GM12875 (cell line): ENCODE results near the gene IPPK.
"Not testable (repeated sequence)": the region's sequence is repeated elsewhere in the genome, so short reads cannot be mapped to it uniquely, and the experiment has no call there.

ENCODE experiments used
- H3K4me3 ChIP-seq: one replicate; pipeline ENCODE4 v1.5.1; 2011; ENCODE audit warnings: low read depth, low read length, control low read depth
- TF ChIP-seq, protein P1 (sequence below): IDR thresholded peaks from 2 replicates; pipeline ENCODE4 v1.5.1; 2011; ENCODE audit warnings: low read depth, mild to moderate bottlenecking, control low read depth, inconsistent platforms, low read length, moderate library complexity, borderline replicate concordance; ENCODE audit not compliant: insufficient read depth

The IPPK gene

DNA sequence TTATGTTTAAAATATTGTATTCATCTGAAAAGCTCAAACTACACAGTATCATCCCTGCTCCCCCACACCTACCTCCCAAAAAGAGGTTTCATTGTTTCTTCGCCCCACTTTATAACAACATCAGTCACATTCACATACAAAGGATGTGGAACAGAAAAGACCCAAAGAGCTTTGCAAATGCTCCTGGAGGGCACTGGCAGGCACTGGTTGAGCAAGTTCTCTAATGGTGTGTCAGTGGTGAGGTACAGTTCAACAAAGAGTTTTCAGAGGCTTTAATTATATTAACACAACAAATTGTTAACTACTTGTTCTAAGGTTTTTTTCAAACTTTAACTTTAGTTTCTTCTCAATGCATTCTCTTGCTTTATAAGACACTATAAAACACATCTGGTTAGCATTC lies 80.0 kb downstream of the IPPK start:
- TF ChIP-seq, protein P1, sequence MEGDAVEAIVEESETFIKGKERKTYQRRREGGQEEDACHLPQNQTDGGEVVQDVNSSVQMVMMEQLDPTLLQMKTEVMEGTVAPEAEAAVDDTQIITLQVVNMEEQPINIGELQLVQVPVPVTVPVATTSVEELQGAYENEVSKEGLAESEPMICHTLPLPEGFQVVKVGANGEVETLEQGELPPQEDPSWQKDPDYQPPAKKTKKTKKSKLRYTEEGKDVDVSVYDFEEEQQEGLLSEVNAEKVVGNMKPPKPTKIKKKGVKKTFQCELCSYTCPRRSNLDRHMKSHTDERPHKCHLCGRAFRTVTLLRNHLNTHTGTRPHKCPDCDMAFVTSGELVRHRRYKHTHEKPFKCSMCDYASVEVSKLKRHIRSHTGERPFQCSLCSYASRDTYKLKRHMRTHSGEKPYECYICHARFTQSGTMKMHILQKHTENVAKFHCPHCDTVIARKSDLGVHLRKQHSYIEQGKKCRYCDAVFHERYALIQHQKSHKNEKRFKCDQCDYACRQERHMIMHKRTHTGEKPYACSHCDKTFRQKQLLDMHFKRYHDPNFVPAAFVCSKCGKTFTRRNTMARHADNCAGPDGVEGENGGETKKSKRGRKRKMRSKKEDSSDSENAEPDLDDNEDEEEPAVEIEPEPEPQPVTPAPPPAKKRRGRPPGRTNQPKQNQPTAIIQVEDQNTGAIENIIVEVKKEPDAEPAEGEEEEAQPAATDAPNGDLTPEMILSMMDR: no peak
- no peak overlapping the region for H3K4me3 ChIP-seq

DNA sequence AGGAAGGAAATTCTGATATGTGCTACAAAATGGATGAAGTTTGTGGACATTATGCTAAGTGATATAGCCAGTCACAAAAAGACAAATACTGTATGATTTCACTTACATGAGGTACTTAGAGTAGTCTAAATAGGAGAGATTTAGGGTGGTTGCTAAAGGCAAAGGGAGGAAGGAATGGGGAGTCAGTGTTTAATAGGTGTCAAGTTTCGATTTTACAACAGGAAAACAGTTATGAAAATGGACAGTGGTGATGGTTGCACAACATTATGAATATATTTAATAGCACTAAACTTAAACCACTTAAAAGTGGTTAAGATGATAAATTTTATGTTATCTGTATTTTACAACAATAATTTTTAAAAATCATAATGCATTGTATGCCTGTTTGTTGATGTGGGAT lies 93.8 kb downstream of the IPPK start:
- H3K4me3 ChIP-seq: no peak overlapping the region
- TF ChIP-seq, protein P1: no peak

DNA sequence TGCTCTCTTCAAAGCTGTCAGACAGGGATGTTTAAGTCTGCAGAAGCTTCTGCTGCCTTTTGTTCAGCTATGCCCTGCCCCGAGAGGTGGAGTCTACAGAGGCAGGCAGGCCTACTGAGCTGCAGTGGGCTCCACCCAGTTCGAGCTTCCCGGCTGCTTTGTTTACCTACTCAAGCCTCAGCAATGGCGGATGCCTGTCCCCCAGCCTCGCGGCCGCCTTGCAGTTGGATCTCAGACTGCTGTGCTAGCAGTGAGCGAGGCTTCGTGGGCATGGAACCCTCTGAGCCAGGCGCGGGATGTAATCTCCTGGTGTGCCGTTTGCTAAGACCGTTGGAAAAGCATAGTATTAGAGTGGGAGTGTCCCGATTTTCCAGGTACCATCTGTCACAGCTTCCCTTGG lies 96.3 kb downstream of the IPPK start:
- H3K4me3 ChIP-seq: not testable (repeated sequence)

DNA sequence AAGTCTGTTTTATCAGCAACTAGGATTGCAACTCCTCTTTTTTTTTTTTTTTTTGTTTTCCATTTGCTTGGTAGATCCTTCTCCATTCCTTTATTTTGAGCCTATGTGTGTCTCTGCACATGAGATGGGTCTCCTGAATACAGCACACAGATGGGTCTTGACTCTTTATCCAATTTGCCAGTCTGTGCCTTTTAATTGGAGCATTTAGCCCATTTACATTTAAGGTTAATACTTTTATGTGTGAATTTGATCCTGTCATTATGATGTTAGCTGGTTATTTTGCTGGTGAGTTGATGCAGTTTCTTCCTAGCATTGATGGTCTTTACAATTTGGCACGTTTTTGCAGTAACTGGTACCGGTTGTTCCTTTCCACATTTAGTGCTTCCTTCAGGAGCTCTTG lies 98.1 kb downstream of the IPPK start:
- H3K4me3 ChIP-seq: not testable (repeated sequence)

DNA sequence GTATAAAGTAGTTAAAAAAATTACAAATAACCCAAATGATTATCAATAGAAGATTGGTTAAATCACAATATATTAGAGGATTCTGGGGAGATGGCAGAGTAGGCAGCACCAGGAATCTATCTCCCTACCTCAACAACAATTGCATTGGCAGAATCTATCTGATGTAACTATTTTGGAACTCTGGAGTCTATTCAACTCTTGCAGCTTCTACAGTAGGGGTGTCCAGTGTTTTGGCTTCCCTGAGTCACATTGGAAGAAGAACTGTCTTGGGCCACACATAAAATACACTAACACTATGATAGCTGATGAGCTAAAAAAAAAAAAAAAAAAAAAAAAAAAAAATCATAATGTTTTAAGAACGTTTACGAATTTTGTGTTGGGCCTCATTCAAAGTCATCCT lies 104.9 kb downstream of the IPPK start:
- TF ChIP-seq, protein P1: no peak
- H3K4me3 ChIP-seq: no peak overlapping the region

DNA sequence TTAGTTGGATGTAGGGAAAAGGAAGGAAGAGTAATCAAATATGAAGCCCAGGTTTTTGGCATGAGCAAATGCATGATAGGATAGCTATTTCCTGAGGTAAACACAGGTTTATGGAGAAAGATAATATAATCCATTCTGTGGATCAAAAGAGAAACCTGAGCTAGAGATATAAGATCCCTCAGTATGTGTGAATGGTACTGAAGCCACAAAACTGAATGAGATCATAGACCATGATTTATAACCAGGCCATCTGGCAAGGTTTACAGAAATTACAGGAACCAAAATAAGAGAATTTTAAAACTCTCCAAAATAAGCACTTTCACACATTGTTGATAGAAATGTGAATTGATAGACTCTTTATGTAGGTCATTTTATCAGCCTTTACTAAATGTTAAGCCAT lies 105.4 kb downstream of the IPPK start:
- H3K4me3 ChIP-seq: no peak overlapping the region
- TF ChIP-seq, protein P1: no peak
